Fibroblast of skin of back (primary cell): ENCODE measurements around the gene AOC3.
"Not testable (repeated sequence)": the region's sequence is repeated elsewhere in the genome, so short reads cannot be mapped to it uniquely, and the experiment has no call there.

Source experiments
- DNase-seq: peaks from one replicate; pipeline ENCODE4 v3.0.0-alpha.2; 2013

AOC3 gene

DNA sequence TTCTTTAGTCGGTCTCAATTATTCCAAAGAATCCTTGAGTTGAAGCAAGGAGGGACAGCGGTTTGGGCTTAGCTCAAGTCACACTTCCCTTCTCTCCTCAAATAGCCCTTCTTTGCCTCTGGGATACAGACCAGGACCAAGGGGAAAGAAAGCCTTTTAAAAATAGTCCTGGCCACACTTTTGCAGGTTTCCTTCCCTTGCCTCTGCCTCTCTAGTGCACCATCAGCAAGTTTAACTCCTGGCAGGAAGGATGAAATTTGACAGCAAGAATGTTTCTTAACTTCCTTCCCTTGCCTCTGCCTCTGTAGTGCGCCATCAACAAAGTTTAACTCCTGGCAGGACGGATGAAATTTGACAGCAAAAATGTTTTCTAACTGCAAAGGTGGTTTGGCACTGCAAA, 42.4 kb downstream of the AOC3 start:
- DNase-seq = no peak

DNA sequence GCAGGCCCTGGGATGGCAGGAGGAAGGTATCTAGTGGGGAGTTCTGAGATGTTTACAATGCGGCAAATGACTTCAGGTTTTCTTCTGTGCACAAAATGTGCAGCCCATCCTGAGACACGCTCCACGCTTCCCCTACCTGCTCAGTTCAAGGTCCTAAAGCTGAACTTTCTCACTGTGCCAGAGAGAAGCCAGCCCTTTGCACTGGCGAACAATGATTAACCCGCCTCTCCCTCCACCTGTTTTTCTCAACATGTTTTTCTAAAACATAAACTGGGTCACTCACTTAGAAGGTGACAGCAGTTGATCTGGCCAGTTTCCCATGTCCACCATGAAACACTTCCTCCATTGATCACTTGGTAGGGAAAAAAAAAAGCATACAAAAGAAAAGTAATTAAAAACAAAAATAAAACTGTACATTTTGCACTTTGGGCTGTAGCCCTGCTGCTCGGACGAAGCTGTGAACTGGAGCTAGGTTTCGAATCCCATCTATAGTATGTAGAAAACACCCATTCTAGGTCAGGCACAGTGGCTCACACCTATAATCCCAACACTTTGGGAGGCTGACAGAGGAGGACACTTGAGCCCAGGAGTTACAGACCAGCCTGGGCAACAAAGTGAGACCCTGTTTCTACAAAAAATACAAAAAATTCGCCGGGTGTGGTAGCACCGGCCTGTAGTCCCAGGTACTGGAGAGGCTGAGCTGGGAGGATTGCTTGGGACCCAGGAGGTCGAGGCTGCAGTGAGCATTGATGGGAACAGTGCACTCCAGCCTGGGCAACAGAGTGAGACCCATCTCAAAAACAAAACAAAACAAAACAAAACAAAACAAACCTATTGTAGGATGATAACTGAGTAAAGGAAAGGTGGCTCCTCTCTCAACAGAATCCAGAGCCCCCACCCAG, 43.5 kb downstream of the AOC3 start:
- DNase-seq = no peak

DNA sequence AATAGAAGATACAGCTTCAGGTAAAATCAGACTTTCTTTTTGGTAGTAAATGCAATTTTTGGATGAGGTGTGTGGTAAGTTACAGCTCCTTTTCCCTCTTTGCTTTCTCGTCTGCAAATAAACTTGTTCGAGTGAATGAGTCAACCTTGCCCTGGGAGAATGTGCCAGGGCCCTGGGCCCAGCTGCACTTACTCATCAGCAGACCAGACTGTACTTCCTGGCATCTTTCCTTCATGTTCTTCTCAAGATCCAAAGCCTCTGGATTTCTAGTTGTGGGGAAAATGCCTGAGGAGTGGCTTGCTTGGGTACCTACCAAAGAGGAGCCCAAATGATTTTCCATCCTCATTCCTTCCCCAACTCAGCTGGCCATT, 44.2 kb downstream of the AOC3 start:
- DNase-seq = peak; percentile 73

DNA sequence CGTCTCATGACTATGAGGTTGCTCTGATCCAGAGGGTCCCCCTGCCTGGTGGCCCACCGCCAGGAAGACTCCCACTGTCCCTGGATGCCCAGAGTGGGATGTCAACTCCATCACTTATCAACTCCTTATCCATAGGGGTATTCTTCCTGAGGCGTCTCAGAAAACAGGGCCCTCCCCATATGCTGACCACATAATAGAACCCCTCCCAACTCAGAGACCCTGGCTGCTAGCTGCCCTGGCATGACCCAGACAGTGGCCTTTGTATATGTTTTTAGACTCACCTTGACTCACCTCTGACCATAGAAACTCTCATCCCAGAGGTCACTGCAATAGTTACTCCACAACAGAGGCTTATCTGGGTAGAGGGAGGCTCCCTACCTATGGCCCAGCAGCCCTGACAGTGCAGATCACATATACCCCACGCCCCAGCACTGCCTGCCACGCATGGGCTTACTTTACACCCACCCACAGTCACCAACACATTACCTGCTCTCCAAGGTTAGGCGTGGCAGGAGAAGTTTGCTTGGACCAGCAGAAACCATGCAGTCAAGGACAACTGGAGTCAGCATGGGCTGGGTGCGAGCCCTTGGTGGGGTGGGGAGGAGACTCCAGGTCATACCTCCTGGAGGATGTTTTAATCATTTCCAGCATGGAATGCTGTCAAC, 47.3 kb downstream of the AOC3 start:
- DNase-seq = no peak

DNA sequence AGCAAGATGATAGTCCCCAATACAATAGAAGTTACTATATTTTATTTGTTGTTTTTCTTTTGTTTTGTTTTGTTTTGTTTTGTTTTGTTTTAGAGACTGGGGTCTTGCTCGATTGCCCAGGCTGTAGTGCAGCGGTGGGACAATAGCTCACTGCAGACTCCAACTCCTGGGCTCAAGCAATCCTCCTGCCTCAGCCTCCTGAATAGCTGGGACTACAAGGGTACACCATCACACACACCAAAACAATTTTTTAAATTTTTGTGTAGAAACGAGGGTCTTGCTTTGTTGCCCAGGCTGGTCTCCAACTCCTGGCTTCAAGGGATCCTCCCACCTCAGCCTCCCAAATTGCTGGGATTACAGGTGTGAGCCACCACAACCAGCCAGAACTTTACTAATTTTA, 49.0 kb downstream of the AOC3 start:
- DNase-seq = not testable (repeated sequence)

DNA sequence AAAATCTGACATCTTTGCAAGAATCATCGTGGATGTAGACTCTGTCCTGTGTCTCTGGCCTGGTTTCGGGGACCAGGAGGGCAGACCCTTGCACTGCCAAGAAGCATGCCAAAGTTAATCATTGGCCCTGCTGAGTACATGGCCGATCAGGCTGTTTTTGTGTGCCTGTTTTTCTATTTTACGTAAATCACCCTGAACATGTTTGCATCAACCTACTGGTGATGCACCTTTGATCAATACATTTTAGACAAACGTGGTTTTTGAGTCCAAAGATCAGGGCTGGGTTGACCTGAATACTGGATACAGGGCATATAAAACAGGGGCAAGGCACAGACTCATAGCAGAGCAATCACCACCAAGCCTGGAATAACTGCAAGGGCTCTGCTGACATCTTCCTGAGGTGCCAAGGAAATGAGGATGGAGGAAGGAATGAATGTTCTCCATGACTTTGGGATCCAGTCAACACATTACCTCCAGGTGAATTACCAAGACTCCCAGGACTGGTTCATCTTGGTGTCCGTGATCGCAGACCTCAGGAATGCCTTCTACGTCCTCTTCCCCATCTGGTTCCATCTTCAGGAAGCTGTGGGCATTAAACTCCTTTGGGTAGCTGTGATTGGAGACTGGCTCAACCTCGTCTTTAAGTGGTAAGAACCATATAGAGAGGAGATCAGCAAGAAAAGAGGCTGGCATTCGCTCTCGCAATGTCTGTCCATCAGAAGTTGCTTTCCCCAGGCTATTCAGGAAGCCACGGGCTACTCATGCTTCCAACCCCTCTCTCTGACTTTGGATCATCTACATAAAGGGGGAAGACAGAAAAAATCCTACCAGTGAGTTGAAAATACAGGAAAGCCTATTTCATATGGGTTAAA, 49.7 kb downstream of the AOC3 start, which contains the start of gene G6PC1:
Gene G6PC1, plus strand, starts transcription at position 340 of the 872 bp plus-strand sequence. Its CDS starts 78 bp downstream, at position 418.
- DNase-seq = no peak

DNA sequence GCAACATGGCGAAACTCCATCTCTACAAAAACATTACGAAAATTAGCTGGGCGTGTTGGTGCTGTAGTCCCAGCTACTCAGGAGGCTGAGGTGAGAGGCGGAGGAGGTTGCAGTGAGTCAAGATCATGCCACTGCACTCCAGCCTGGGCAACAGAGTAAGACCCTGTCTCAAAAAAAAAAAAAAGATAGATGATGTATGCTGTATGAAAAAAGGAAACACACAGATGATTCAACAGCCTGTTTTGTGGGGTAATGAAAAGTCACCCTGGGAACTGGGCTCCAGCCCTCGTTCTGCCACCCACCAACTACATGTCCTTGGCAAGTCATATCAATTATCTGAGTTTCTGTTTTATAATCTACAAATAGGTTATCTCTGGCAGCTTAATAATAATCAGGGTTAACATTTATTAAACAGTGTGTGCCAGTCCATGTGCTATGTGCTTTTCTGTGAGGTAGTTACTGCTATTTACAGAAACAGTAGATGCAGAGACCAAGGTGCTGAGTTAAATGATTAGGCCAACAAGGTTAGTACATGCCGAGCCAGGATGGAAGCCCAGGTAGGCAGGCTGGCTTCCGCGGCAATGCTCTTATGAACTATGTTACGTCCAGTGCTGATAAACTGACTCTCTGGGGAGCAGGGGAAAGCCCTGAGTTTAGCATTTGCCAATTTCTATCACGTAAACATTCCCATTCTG, 50.7 kb downstream of the AOC3 start:
- DNase-seq = no peak

DNA sequence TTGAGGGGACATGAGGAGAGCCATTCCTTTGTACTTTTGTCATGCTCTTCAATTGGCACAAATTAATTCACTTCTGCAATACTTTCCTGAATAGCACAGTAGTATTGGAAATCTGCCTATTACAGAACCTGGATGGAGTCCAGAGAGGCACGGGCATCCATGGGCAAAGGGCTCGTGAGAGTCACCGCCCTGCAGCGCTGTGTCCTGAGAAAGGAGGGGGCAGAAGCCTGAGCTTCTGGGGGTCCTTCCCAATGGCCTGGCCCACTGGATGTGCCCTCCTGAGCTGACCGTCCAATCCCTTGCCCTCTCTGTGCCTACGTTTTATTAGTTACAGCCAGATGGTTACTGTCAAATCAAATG, 53.1 kb downstream of the AOC3 start:
- no peak for DNase-seq

DNA sequence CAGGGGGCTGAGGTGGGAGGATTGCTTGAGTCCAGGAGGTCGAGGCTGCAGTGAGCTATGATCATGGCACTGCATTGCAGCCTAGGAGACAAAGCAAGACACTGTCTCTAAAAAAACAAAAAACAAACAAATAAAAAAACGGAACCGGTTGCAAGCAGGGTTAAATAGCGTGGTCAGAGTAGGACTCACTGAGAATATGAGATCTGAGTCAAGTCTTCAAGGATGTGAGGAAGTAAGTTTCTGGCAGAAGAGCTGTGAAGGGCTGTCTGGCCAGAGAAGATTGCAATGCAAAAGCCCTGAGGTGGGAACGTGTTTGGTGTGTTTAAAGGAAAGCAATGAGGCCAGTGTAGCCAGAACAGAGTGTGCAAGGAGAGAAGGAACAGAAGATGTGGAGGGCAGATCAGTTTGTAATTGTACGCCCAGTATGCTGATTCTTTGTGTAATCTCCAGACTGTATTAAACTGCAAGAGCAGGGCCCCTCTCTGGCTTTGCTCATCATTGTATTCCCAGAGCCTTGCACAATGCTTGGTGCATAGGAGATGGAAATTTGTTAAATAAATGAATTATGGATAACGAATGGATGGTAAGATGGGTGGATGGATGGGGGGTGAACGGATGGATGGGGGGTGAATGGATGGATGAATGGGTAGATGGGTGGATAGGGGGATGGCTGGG, 55.9 kb downstream of the AOC3 start:
- no peak for DNase-seq
